ENCODE measurements around the gene PSMA8.
"Not testable (repeated sequence)": the region's sequence is repeated elsewhere in the genome, so short reads cannot be mapped to it uniquely, and the experiment has no call there.

The PSMA8 gene

GRCh38 chr18:26176134-26176533 is 42.5 kb downstream of the PSMA8 start:
- no peak for DNase-seq

GRCh38 chr18:26181343-26181826 is 47.7 kb downstream of the PSMA8 start:
- no peak for DNase-seq

- DNase-seq = no peak
These were observed 49.9 kb downstream of the PSMA8 start for GRCh38 chr18:26183395-26184112.

- DNase-seq = no peak
These were observed 51.6 kb downstream of the PSMA8 start for GRCh38 chr18:26185267-26185666.

- no peak for DNase-seq
These were observed 56.8 kb downstream of the PSMA8 start for GRCh38 chr18:26190506-26190905.

GRCh38 chr18:26192233-26192632 is 58.6 kb downstream of the PSMA8 start:
- no peak for DNase-seq

GRCh38 chr18:26196605-26197004 is 62.9 kb downstream of the PSMA8 start:
- no peak for DNase-seq

- not testable (repeated sequence) for DNase-seq
These were observed 68.3 kb downstream of the PSMA8 start for GRCh38 chr18:26202001-26202400.

GRCh38 chr18:26205318-26205717 is 71.6 kb downstream of the PSMA8 start:
- no peak for DNase-seq

- DNase-seq = no peak
These were observed 72.8 kb downstream of the PSMA8 start for GRCh38 chr18:26206488-26206887.

GRCh38 chr18:26207937-26208336 is 74.3 kb downstream of the PSMA8 start:
- DNase-seq = no peak

- no peak for DNase-seq
These were observed 75.3 kb downstream of the PSMA8 start for GRCh38 chr18:26208977-26209376.

GRCh38 chr18:26210147-26210546 is 76.5 kb downstream of the PSMA8 start:
- no peak for DNase-seq

GRCh38 chr18:26215247-26215970 is 81.7 kb downstream of the PSMA8 start:
- no peak for DNase-seq

- DNase-seq = no peak
These were observed 91.5 kb downstream of the PSMA8 start for GRCh38 chr18:26225022-26225693.

- DNase-seq = no peak
These were observed 92.2 kb downstream of the PSMA8 start for GRCh38 chr18:26225915-26226228.

- DNase-seq = peak; percentile 97
These were observed 92.8 kb downstream of the PSMA8 start, which contains the start of gene TAF4B for GRCh38 chr18:26226229-26227050. TAF4B (plus strand) TSS chr18:26226445; CDS start chr18:26226934, 489 bp downstream.

- DNase-seq = peak; percentile 58
These were observed 93.5 kb downstream of the PSMA8 start for GRCh38 chr18:26227051-26227670.

GRCh38 chr18:26228562-26229260 is 95.0 kb downstream of the PSMA8 start:
- no peak for DNase-seq

GRCh38 chr18:26230497-26230896 is 96.8 kb downstream of the PSMA8 start:
- no peak for DNase-seq

GRCh38 chr18:26233208-26233607 is 99.5 kb downstream of the PSMA8 start:
- peak; percentile 84 for DNase-seq

- DNase-seq = not testable (repeated sequence)
These were observed 103.7 kb downstream of the PSMA8 start for GRCh38 chr18:26237363-26237762.
